HepG2 (cell line): ENCODE data around the gene TXNIP. TPM values are rescaled to one million over a fixed set of nuclear protein-coding genes. Genes with fewer than 3 reads are reported as not detected.

Experiments used
- CREM ChIP-seq, 2 experiments: sonication (generic) in 1 of 2; formaldehyde crosslinking in 1 of 2; IDR thresholded peaks; 2 replicates each; pipeline versions ENCODE4 v1.4.0 to v1.6.1; 2016 to 2020; ENCODE audit warnings: antibody characterized with exemption in 1 of 2, mild to moderate bottlenecking in 1 of 2, missing genetic modification reagents in 1 of 2
- DNMT1 ChIP-seq: sonication (generic); formaldehyde crosslinking; IDR thresholded peaks from 2 replicates; pipeline ENCODE4 v1.5.1; 2020; ENCODE audit warnings: mild to moderate bottlenecking, missing genetic modification reagents
- DRAP1 ChIP-seq: IDR thresholded peaks from 2 replicates; pipeline ENCODE4 v1.6.1; 2016; ENCODE audit warnings: missing genetic modification reagents, missing compliant biosample characterization
- ERF ChIP-seq: IDR thresholded peaks from 2 replicates; pipeline ENCODE4 v1.6.1; 2018; ENCODE audit warnings: missing biosample characterization, missing genetic modification reagents
- HMGXB4 ChIP-seq, 2 experiments: sonication (generic) in 1 of 2; formaldehyde crosslinking in 1 of 2; IDR thresholded peaks; 2 replicates each; pipeline versions ENCODE4 v1.4.0 to v1.6.1; 2018 to 2020; ENCODE audit warnings: missing genetic modification reagents in 2 of 2, borderline replicate concordance in 1 of 2, low read depth in 1 of 2, mild to moderate bottlenecking in 1 of 2, missing biosample characterization in 1 of 2
- HOXA3 ChIP-seq: sonication (generic); formaldehyde crosslinking; IDR thresholded peaks from 2 replicates; pipeline ENCODE4 v1.5.0; 2020; ENCODE audit warnings: missing genetic modification reagents
- KMT2B ChIP-seq: IDR thresholded peaks from 2 replicates; pipeline ENCODE4 v1.6.1; 2016; ENCODE audit warnings: missing genetic modification reagents, missing compliant biosample characterization
- NCOA2 ChIP-seq: sonication (generic); formaldehyde crosslinking; IDR thresholded peaks from 2 replicates; pipeline ENCODE4 v1.8.0; 2022; ENCODE audit warnings: inconsistent platforms
- NR1H2 ChIP-seq: sonication (generic); formaldehyde crosslinking; IDR thresholded peaks from 2 replicates; pipeline ENCODE4 v1.8.1; 2022; ENCODE audit warnings: low read depth, missing genetic modification reagents, borderline replicate concordance
- SNAPC4 ChIP-seq: sonication (generic); formaldehyde crosslinking; IDR thresholded peaks from 2 replicates; pipeline ENCODE4 v1.4.0; 2020; ENCODE audit warnings: mild to moderate bottlenecking, missing genetic modification reagents
- TARDBP ChIP-seq: sonication (generic); formaldehyde crosslinking; IDR thresholded peaks from 2 replicates; pipeline ENCODE4 v1.8.0; 2022; ENCODE audit warnings: mild to moderate bottlenecking, missing genetic modification reagents
- YEATS4 ChIP-seq: sonication (generic); formaldehyde crosslinking; IDR thresholded peaks from 2 replicates; pipeline ENCODE4 v1.4.0; 2020; ENCODE audit warnings: missing genetic modification reagents, borderline replicate concordance
- ZFP91 ChIP-seq: sonication (generic); formaldehyde crosslinking; IDR thresholded peaks from 2 replicates; pipeline ENCODE4 v1.9.0; 2022; ENCODE audit warnings: missing genetic modification reagents, mild to moderate bottlenecking, borderline replicate concordance
- ZMAT5 ChIP-seq: sonication (generic); formaldehyde crosslinking; IDR thresholded peaks from 2 replicates; pipeline ENCODE4 v1.5.0; 2020; ENCODE audit warnings: mild to moderate bottlenecking, low read depth, missing genetic modification reagents, borderline replicate concordance
- ZNF205 ChIP-seq: IDR thresholded peaks from 2 replicates; pipeline ENCODE4 v1.6.1; 2018; ENCODE audit warnings: missing biosample characterization, missing genetic modification reagents
- ZNF263 ChIP-seq: sonication (generic); formaldehyde crosslinking; IDR thresholded peaks from 2 replicates; pipeline ENCODE4 v1.4.0; 2020; ENCODE audit warnings: missing genetic modification reagents
- ZNF841 ChIP-seq: sonication (generic); formaldehyde crosslinking; IDR thresholded peaks from 2 replicates; pipeline ENCODE4 v1.8.1; 2023; ENCODE audit warnings: missing genetic modification reagents, borderline replicate concordance
- ZSCAN20 ChIP-seq: sonication (generic); formaldehyde crosslinking; IDR thresholded peaks from 2 replicates; pipeline ENCODE4 v1.4.0; 2020; ENCODE audit warnings: missing genetic modification reagents, mild to moderate bottlenecking, borderline replicate concordance
- polyA plus RNA-seq, 8 experiments: library from polyadenylated mRNA; depleted of rRNA in 3 of 8; stranded (reverse) in 7 of 8; unstranded in 1 of 8; fragments of >200 nt; fragmentation: Illumina TruSeq in 4 of 8; extraction: Trizol in 4 of 8; gene quantifications; 2 replicates each; pipeline versions ENCODE4 v1.2.1 to v1.2.3, GENCODE V29; 2011 to 2016; ENCODE audit warnings: low read depth in 4 of 8, missing spikeins in 1 of 8, mixed read lengths in 1 of 8; ENCODE audit not compliant: insufficient read depth in 1 of 8
- total RNA-seq, 5 experiments: library from RNA; depleted of rRNA; stranded (reverse); fragments of >200 nt; fragmentation: Illumina TruSeq; extraction: Trizol; gene quantifications; 2 replicates each; pipeline ENCODE4 v1.2.3, GENCODE V29; 2016; ENCODE audit warnings: low read depth in 1 of 5

The TXNIP gene
- total and polyA plus RNA-seq, 2 of the 13 experiments (the other 11 are each of a cell fraction or from before 2014, with no cell fraction given): 24.4 to 237 TPM

GRCh38 chr1:145957443-145958319 is 38.7 kb downstream of the TXNIP start, which contains the start of gene LIX1L (continued):
- TF ChIP-seq DNMT1 (CRISPR knock-in tag): 0 out of 2 replicates have a peak, but pooled peaks have one; percentile 37
- no peak for TF ChIP-seq ZSCAN20 (CRISPR knock-in tag)
- TF ChIP-seq HMGXB4 (CRISPR knock-in tag; IDR thresholded peaks at IDR 0.05; ENCODE audit: borderline replicate concordance in 1 of 2, low read depth in 1 of 2): 0 out of 4 replicates have a peak, but pooled peaks have one; percentile 40 to 44
- no peak for TF ChIP-seq NCOA2 (CRISPR knock-in tag)
- TF ChIP-seq ZNF205: 0 out of 2 replicates have a peak, but pooled peaks have one; percentile 49
- no peak for TF ChIP-seq NR1H2 (CRISPR knock-in tag)
- TF ChIP-seq ZNF841 (CRISPR knock-in tag): no peak
- TF ChIP-seq ZFP91 (CRISPR knock-in tag): peak; percentile 46; the same call in 1 of the 2 replicates
- peak; percentile 66; the same call in 1 of the 2 replicates for TF ChIP-seq KMT2B
- TF ChIP-seq TARDBP (CRISPR knock-in tag): peak; percentile 57
- TF ChIP-seq ERF (CRISPR knock-in tag): 0 out of 2 replicates have a peak, but pooled peaks have one; percentile 56
- TF ChIP-seq ZNF263: no peak
- no peak for TF ChIP-seq SNAPC4 (CRISPR knock-in tag)
- TF ChIP-seq DRAP1 (CRISPR knock-in tag): peak; percentile 77
- TF ChIP-seq HOXA3 (CRISPR knock-in tag): peak; percentile 52
- no peak for TF ChIP-seq ZMAT5 (CRISPR knock-in tag)
- peak; percentile 63; the same call in 1 of the 2 replicates for TF ChIP-seq YEATS4 (CRISPR knock-in tag)
- peak; percentile 17; the same call in 1 of the 2 replicates for TF ChIP-seq CREM (IDR thresholded peaks at IDR 0.05)
- no peak for TF ChIP-seq CREM (CRISPR knock-in tag; IDR thresholded peaks at IDR 0.05)
